HL-60 (cell line): ENCODE data around the gene KCTD8.

Source experiments
- DNase-seq, 2 experiments: peaks; one replicate each; pipeline ENCODE4 v3.0.0-alpha.2; 2010 to 2020; ENCODE audit warnings: low read depth in 1 of 2, low spot score in 1 of 2
- H3K27ac ChIP-seq: fragments of 250-450 bp; sonication (Bioruptor Pico); replicated peaks from 2 replicates; pipeline ENCODE4 v1.5.1; 2020; ENCODE audit warnings: mild to moderate bottlenecking, moderate library complexity
- H3K27me3 ChIP-seq: fragments of 250-450 bp; sonication (Bioruptor Pico); 2 replicates; pipeline ENCODE4 v1.5.1; 2021; ENCODE audit warnings: mild to moderate bottlenecking, moderate library complexity; ENCODE audit not compliant: insufficient read depth, poor library complexity, severe bottlenecking
- H3K4me3 ChIP-seq: replicated peaks from 2 replicates; pipeline ENCODE4 v1.5.1; 2011; ENCODE audit warnings: mild to moderate bottlenecking, control low read depth, low read length; ENCODE audit not compliant: insufficient read depth
- GABPA ChIP-seq: IDR thresholded peaks from 2 replicates; pipeline ENCODE4 v1.6.1; 2012; ENCODE audit warnings: low read depth
- POLR2AphosphoS5 ChIP-seq: IDR thresholded peaks from 2 replicates; pipeline ENCODE4 v1.6.1; 2012; ENCODE audit warnings: low read depth
- SPI1 ChIP-seq: IDR thresholded peaks from 2 replicates; pipeline ENCODE4 v1.6.1; 2012; ENCODE audit warnings: low read depth, mild to moderate bottlenecking, borderline replicate concordance
- TF ChIP-seq, protein P1 (sequence below): IDR thresholded peaks from one replicate; pipeline ENCODE4 v1.5.1; 2011; ENCODE audit warnings: low read length, control low read depth, inconsistent platforms; ENCODE audit not compliant: insufficient read depth
- TF ChIP-seq, protein P2 (sequence below): IDR thresholded peaks from 2 replicates; pipeline ENCODE4 v1.6.1; 2012; ENCODE audit warnings: low read depth; ENCODE audit not compliant: insufficient replicate concordance

Gene KCTD8

DNA sequence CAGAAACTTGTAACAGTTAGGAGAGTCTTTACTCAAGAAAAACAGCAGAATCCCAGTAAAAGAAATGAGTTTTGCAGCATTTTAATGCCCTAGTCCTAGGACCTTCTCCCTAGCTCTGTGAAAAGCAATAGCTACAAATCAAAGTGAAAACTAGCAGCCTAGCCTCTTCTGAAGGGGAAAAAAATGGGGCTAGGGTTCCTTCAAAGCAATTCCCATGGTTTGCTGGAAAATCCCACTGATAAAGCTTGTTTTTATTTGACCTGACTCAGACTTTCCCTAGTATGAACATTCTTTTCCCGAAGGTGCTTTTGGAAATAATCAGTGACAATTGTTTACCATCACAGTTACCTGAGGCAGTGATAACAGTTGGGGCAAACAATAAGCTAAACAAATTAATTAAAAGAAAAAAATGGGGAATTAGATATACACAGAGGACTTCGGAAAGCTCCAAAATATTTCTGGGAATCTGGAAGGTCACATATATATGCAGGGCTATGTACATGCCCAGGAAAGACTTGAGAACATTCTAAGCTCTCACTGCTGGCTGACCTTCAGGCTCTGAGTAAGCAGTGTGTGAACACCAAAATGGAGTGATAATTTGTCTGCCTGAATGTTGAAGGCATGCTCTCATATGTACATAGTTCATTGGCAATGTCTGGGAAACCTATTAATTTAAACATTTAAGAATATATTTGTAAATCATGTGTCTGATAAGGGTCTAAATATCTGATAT is 285.9 kb downstream of the KCTD8 start:
- TF ChIP-seq SPI1 (no peak), GABPA (no peak), POLR2AphosphoS5 (no peak)
- TF ChIP-seq, protein P1, sequence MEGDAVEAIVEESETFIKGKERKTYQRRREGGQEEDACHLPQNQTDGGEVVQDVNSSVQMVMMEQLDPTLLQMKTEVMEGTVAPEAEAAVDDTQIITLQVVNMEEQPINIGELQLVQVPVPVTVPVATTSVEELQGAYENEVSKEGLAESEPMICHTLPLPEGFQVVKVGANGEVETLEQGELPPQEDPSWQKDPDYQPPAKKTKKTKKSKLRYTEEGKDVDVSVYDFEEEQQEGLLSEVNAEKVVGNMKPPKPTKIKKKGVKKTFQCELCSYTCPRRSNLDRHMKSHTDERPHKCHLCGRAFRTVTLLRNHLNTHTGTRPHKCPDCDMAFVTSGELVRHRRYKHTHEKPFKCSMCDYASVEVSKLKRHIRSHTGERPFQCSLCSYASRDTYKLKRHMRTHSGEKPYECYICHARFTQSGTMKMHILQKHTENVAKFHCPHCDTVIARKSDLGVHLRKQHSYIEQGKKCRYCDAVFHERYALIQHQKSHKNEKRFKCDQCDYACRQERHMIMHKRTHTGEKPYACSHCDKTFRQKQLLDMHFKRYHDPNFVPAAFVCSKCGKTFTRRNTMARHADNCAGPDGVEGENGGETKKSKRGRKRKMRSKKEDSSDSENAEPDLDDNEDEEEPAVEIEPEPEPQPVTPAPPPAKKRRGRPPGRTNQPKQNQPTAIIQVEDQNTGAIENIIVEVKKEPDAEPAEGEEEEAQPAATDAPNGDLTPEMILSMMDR, result no peak
- TF ChIP-seq, protein P2, sequence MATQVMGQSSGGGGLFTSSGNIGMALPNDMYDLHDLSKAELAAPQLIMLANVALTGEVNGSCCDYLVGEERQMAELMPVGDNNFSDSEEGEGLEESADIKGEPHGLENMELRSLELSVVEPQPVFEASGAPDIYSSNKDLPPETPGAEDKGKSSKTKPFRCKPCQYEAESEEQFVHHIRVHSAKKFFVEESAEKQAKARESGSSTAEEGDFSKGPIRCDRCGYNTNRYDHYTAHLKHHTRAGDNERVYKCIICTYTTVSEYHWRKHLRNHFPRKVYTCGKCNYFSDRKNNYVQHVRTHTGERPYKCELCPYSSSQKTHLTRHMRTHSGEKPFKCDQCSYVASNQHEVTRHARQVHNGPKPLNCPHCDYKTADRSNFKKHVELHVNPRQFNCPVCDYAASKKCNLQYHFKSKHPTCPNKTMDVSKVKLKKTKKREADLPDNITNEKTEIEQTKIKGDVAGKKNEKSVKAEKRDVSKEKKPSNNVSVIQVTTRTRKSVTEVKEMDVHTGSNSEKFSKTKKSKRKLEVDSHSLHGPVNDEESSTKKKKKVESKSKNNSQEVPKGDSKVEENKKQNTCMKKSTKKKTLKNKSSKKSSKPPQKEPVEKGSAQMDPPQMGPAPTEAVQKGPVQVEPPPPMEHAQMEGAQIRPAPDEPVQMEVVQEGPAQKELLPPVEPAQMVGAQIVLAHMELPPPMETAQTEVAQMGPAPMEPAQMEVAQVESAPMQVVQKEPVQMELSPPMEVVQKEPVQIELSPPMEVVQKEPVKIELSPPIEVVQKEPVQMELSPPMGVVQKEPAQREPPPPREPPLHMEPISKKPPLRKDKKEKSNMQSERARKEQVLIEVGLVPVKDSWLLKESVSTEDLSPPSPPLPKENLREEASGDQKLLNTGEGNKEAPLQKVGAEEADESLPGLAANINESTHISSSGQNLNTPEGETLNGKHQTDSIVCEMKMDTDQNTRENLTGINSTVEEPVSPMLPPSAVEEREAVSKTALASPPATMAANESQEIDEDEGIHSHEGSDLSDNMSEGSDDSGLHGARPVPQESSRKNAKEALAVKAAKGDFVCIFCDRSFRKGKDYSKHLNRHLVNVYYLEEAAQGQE, result no peak
- Histone ChIP-seq H3K27me3 (no peaks in the 10 kb centered on the region), H3K4me3 (no peak overlapping the region), H3K27ac (no peak overlapping the region)
- DNase-seq, result no peak

GRCh38 chr4:44161756-44162155 is 286.9 kb downstream of the KCTD8 start:
- no peak overlapping the region for H3K27ac ChIP-seq
- H3K4me3 ChIP-seq, result no peak overlapping the region
- no peak for DNase-seq
- TF ChIP-seq GABPA, result no peak
- TF ChIP-seq SPI1, result no peak
- TF ChIP-seq POLR2AphosphoS5, result no peak
- TF ChIP-seq, protein P1, result no peak
- TF ChIP-seq, protein P2, result no peak
- no peaks in the 10 kb centered on the region for H3K27me3 ChIP-seq

DNA sequence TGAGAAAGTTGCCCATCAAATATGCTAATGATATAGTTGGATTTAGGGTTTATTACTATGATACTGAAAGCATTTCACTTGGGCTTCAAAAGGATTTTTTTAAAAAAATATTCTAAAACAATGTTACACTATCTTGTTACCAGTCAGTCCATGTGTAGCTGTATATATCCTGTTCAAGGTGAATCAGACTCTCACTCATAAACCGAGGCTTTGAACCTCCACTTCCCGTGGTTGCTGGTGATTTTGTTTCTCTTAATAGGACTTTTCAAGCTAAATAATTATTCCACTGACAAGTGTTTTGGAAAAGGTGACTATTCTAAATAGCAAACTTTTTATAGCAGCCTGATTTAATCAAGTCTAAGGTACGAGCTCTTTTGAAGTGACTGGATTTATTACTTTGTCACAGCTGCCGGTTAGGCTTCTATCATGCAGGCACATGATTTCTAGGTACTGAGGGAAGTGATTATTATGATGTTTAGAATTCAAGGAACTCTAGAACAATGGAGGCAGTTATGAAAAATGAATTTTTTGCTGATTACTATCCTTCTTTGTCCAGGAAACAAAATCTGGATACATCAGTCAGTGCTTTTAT is 287.7 kb downstream of the KCTD8 start:
- TF ChIP-seq, protein P2, result no peak
- no peak for TF ChIP-seq POLR2AphosphoS5
- TF ChIP-seq, protein P1, result no peak
- TF ChIP-seq GABPA, result no peak
- no peak for TF ChIP-seq SPI1
- DNase-seq, result no peak
- no peaks in the 10 kb centered on the region for H3K27me3 ChIP-seq
- no peak overlapping the region for H3K27ac ChIP-seq
- no peak overlapping the region for H3K4me3 ChIP-seq
